CD4-positive, alpha-beta T cell treated with Interleukin-17A for 4 hours (primary cell): ENCODE results near the gene GOLGA1.
"Not testable (repeated sequence)": the region's sequence is repeated elsewhere in the genome, so short reads cannot be mapped to it uniquely, and the experiment has no call there.

Experiments
- DNase-seq: peaks from one replicate; pipeline ENCODE4 v3.0.0-alpha.2; 2020; ENCODE audit warnings: mixed read lengths

GOLGA1 gene

GRCh38 chr9:124857533-124858162 is 83.2 kb downstream of the GOLGA1 start:
- DNase-seq: no peak

GRCh38 chr9:124855944-124856765 is 84.7 kb downstream of the GOLGA1 start:
- peak; percentile 25 for DNase-seq

GRCh38 chr9:124855566-124855943 is 85.3 kb downstream of the GOLGA1 start:
- DNase-seq: no peak

- no peak for DNase-seq
These were observed 86.1 kb downstream of the GOLGA1 start for GRCh38 chr9:124854822-124855221.

DNA sequence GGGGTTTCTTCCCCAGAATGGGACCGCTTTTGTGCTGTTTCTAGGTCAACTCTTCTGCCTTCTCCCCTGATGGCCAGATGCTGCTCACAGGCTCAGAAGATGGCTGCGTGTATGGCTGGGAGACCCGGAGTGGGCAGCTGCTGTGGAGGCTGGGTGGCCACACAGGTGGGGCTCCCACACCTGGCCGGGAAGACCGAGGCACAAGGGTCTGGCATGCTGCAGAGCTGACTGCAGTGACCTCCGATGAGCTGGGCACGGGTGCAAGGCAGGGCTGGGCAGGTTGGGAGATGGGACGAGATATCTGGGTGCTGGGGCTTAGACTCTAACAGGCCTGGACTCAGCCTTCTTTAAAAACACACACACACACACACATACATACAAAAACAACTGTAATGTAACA is 86.7 kb downstream of the GOLGA1 start:
- DNase-seq: no peak

- DNase-seq: no peak
These were observed 87.2 kb downstream of the GOLGA1 start for GRCh38 chr9:124853605-124854143.

DNA sequence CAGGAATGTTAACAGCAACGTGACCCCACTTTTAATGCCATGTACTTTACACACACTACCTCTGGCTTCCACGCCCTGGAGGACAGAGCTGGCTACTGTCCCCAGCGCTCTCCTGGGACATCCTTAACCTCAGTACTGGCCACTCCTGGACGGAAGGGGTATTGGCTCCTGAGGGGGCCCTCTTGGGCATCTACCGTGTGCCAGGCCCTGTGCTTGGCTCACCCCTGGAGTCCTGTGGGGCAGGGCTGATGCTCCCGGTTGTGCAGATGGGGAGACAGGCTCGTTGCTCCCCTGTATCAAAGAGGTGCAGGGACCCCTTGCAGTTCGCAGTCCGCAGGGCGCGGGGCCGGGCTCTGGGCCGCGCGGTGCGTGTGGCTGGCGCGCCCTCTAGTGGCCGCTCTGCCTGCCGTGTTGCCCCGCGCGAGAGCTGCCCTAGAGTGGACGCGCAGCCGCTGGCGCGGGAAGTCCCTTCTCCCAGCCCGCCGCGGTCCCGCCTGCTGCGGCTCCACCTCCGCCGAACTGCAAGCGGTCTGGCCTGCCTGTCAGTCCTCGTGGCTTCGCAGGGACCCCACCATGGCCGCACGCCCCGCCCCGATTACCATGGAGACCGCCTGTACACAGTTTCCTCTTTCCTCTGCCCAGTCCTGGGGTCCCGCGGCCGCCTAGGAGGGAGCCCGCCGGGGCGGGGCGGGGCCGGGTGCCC is 87.9 kb downstream of the GOLGA1 start, which contains the start of gene WDR38:
TSS of gene WDR38 (plus strand) at position 632 of the 703 bp plus-strand sequence. CDS start 72 bp downstream, outside the sequence.
- DNase-seq: peak; percentile 82

GRCh38 chr9:124852121-124852828 is 88.6 kb downstream of the GOLGA1 start:
- DNase-seq: no peak

GRCh38 chr9:124849801-124850200 is 91.1 kb downstream of the GOLGA1 start:
- no peak for DNase-seq

GRCh38 chr9:124846969-124847368 is 93.9 kb downstream of the GOLGA1 start:
- no peak for DNase-seq

DNA sequence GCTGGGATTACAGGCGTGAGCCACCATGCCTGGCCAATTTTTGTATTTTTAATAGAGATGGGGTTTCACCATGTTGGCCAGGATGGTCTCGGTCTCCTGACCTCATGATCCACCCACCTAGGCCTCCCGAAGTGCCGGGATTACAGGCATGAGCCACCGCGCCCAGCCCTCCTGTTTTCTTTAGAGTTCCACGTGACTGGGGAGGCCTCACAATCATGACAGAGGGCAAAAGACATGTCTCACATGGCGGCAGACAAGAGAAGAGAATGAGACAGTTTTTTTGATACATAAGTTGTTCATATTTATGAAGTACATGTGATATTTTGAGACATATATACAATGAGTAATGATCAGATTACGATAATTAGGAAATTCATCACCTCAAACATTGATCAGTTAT is 94.4 kb downstream of the GOLGA1 start:
- DNase-seq: not testable (repeated sequence)

- no peak for DNase-seq
These were observed 96.6 kb downstream of the GOLGA1 start for GRCh38 chr9:124844291-124844690.

GRCh38 chr9:124843456-124844034 is 97.3 kb downstream of the GOLGA1 start:
- DNase-seq: no peak

DNA sequence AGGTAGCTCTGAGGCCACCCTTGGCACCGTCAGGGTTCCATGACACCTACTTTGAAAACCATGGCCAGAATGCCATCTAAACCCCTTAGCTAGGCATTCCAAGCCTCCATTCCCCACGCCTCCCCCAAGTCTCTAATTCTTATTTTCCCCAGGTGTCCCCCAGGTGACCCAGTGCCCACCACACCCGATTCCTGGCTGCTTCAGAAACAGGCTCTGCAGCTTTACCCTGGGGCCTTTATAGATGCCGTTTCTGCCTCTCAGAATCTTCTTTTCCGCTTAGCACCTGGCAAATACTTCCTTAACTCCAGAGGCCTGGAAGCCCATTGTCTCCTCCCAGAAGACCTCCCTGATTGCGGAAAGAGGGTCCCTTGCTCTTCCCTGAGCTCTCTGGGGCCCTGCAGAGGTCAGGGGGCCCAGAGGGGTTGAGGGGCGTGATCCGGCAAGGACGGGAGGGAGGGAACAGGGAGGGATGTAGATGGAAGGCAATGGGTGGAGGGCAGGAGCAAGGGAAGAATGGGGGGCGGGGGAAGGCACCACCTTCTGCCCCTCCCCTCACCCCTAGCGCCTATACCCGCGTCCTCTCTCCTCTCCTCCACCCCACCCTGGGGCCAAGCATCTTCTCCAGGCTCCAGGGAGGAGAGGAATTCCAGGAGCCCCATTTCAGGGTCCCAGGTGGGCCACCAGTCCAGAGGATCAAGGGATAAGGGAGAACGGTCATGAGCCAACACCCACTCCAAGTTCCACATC is 99.6 kb downstream of the GOLGA1 start:
- no peak for DNase-seq

- DNase-seq: no peak
These were observed 100.5 kb downstream of the GOLGA1 start for GRCh38 chr9:124840300-124840833.

DNA sequence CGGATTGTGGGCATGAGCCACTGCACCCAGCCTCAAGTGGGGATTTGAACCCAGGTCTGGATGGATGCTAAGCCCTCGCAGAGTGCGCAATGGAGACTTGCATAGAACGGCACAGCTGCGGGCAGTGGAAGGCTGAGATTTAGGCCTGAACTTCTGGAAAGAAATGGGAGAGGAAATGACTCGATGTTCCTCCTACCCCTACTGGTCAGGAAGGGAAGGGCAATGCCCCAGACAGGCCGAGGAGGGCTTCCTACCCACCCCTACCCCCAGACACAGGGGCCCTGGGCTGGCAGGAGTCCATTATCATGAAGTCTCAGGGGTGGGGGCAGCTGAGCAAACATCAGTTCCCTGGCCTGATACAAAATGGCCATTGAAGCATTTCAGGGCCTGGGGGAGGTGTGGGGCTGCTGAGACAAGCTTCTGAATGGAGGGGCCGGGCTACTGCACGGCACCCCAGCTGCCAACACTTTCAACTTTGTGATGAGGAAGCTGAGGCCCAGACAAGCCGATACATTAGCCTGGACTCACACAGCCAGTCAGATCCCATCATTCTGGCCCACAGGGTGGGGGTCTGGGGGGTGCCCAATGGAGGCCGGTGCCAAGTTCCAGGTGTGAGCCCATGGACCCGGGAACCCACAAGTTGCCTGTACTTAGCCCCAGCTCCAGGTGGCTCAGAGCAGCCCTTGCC is 101.1 kb downstream of the GOLGA1 start:
- DNase-seq: no peak

- DNase-seq: not testable (repeated sequence)
These were observed 102.2 kb downstream of the GOLGA1 start for GRCh38 chr9:124838567-124839275.

- DNase-seq: not testable (repeated sequence)
These were observed 102.8 kb downstream of the GOLGA1 start for GRCh38 chr9:124838132-124838531.

DNA sequence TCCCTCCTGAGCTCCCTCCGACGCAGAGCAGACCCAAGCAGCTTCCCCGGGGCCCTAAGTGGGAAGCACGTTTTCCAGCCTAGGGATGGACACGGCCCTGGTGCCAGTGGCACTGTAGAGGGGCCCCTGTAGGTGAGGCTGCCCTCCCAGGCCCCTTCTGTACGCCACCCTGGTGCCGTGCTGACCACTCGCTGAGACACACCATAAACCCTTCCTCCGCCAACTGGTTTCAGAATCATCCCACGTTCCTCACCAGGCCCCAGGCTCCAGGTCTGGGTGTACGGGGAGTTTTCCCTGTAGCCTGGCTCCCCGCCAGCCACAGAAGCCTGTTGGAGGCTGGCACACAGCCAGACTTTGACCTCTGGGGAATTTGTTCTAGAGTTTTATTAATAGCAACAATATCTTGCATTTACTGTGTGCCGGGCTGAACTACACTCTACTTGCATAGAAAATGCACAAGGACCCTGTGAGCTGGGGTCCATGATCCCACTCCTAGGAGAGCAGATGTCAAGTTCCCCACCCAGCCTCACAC is 105.8 kb downstream of the GOLGA1 start:
- no peak for DNase-seq

DNA sequence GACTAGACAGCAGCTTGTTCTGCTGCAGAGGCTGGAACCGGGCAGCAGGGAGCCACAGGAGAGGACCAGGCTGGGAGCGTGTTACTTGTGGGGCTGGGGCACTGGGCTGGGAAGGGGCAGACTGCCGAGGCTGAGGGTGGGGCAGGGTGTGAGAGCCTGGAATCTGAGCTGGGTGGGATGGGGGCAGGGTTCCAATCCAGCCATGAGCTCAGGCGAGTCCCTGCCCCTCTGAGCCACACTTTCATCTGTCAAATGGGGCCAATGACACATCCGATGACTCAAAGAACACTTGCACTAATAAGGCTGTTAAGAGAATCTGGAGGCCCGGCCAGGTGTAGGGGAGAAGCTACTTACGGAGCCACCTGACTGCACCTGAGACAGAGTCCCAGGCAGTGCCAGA is 106.3 kb downstream of the GOLGA1 start:
- no peak for DNase-seq
